Adrenal gland (tissue), 5 donors: ENCODE results near the gene LRP1B.

Experiments
- POLR2A ChIP-seq, 2 donors: fragments of 450-650 bp; IDR thresholded peaks; one replicate each; pipeline ENCODE4 v1.6.1; 2017; ENCODE audit warnings: antibody characterized with exemption in 2 of 2, mild to moderate bottlenecking in 2 of 2, moderate library complexity in 1 of 2
- TF ChIP-seq, protein P1 (sequence below), 6 experiments: fragments of 450-650 bp in 4 of 6; fragments of 200-600 bp in 2 of 6; sonication (generic) in 1 of 6; IDR thresholded peaks; 1 replicate in 5 of 6; 2 replicates in 1 of 6; pipeline versions ENCODE4 v1.5.1 to v1.8.0; 2016 to 2021; ENCODE audit warnings: antibody characterized with exemption in 6 of 6, mild to moderate bottlenecking in 2 of 6, moderate library complexity in 1 of 6
- donor health status: DM: no; HTN: no; CAD: no.

DNA sequence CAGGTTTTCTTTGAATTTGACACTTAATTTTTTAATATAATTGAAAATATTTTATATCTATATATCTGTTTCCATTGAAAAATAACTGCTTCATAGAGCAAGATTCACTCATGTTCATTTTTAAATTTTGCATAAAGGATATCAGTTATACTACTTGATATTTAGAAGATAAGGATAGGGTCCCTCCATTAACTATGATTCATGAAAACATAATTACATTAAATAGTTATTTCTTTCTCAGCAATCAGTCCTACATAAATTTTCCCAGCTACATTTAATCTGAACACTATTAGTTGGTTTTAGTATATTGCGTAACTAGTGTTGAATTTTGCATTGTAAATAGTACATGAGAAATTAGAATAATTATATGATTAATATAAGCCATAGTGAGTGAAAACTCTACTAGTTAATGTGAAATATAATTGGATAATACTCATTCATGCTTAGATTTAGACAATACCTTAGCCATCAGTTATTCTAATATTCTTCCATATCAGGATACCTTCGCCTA is 42.7 kb downstream of the LRP1B start:
- TF ChIP-seq, protein P1, sequence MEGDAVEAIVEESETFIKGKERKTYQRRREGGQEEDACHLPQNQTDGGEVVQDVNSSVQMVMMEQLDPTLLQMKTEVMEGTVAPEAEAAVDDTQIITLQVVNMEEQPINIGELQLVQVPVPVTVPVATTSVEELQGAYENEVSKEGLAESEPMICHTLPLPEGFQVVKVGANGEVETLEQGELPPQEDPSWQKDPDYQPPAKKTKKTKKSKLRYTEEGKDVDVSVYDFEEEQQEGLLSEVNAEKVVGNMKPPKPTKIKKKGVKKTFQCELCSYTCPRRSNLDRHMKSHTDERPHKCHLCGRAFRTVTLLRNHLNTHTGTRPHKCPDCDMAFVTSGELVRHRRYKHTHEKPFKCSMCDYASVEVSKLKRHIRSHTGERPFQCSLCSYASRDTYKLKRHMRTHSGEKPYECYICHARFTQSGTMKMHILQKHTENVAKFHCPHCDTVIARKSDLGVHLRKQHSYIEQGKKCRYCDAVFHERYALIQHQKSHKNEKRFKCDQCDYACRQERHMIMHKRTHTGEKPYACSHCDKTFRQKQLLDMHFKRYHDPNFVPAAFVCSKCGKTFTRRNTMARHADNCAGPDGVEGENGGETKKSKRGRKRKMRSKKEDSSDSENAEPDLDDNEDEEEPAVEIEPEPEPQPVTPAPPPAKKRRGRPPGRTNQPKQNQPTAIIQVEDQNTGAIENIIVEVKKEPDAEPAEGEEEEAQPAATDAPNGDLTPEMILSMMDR (IDR thresholded peaks at IDR 0.05), result no peak
- TF ChIP-seq POLR2A (IDR thresholded peaks at IDR 0.05), result no peak
